Mucosa of descending colon (tissue), 3 donors: ENCODE data around the gene ZNF546. TPM values are rescaled to one million over a fixed set of nuclear protein-coding genes. Genes with fewer than 3 reads are reported as not detected.

ENCODE experiments used
- ATAC-seq: fragments of 200-7000 bp; cut with Tn5 transposase; one replicate; pipeline ENCODE4 v1.9.1; 2020; ENCODE audit warnings: mild to moderate bottlenecking, moderate library complexity
- DNase-seq, 3 donors: peaks; one replicate each; pipeline ENCODE4 v3.0.0-alpha.2; 2020
- H3K36me3 ChIP-seq: fragments of 200-600 bp; one replicate; pipeline ENCODE4 v1.8.0; 2021; ENCODE audit warnings: low read depth, mild to moderate bottlenecking
- H3K4me1 ChIP-seq: fragments of 200-600 bp; one replicate; pipeline ENCODE4 v1.8.0; 2021; ENCODE audit warnings: low read depth, mild to moderate bottlenecking
- H3K4me3 ChIP-seq: fragments of 200-600 bp; one replicate; pipeline ENCODE4 v1.8.0; 2021; ENCODE audit warnings: mild to moderate bottlenecking
- H3K9me3 ChIP-seq: fragments of 200-600 bp; one replicate; pipeline ENCODE4 v1.8.0; 2021; ENCODE audit warnings: mild to moderate bottlenecking
- CTCF ChIP-seq: fragments of 200-600 bp; IDR thresholded peaks from one replicate; pipeline ENCODE4 v1.8.0; 2022; ENCODE audit warnings: antibody characterized with exemption, mild to moderate bottlenecking
- intact Hi-C, 2 donors: fragments of 100-400 bp; cut with DNase I in 1 of 2; cut with micrococcal nuclease in 1 of 2; formaldehyde crosslinking; loops; one replicate each; pipeline versions ENCODE4 v1.11.0 to v1.11.1; 2022; cut with DNase I, micrococcal nuclease
- total RNA-seq, 3 donors: library from RNA; stranded (reverse); fragmentation: NEBNext Ultra II Directional in 2 of 3; extraction: Animal tissue kit (Norgen Biotek cat#: 25700) in 2 of 3; gene quantifications; one replicate each; pipeline versions ENCODE4 v1.2.1 to v1.2.4, GENCODE V29; 2021 to 2023
- donor health status: DM: no; HTN: no; CAD: no; lungs with moderate emphysema.
- donor health status: DM: no; HTN: no; CAD: no.
- donor health status: DM: no; HTN: yes; CAD: no.

ZNF546 gene
- total RNA-seq, 3 donors from 2014 or later: 2.3 to 10.2 (median 2.9) TPM

DNA sequence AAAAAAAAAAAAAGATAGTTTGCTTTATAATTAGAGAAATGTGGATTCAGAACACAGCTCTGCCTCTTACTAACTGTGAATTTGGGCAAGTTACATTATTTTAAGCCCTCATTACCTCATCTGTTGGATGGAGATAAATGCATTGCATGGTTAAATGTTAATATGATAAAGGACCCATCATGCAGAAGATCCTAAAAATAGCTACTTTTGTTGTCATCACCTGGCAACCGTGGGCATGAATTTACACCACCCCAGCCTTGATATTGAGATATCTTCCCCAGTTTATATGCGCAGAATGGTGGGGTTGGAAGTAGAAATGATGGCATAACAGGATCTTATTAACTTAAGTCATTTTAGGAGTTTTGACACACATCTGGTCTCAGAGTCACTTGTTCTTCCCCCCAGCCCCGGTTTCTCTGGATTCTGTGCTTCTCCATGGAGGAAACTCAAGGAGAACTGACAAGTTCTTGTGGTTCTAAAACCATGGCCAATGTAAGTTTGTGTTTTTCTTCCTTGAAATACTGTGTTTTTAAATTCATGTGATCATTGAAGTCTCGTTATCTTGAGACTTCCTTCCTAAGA lies 8.9 kb downstream of the ZNF546 start:
- ATAC-seq: no peak
- no peak for DNase-seq
- H3K4me1 ChIP-seq: no peaks in the 10 kb centered on the region
- no peaks in the 10 kb centered on the region for H3K36me3 ChIP-seq
- intact Hi-C loops: no loop called here
- peaks cover 6% of the 10 kb centered on the region for H3K9me3 ChIP-seq
- no peak overlapping the region for H3K4me3 ChIP-seq
- no peak for TF ChIP-seq CTCF

- no peaks in the 10 kb centered on the region for H3K4me1 ChIP-seq
- H3K4me3 ChIP-seq: no peak overlapping the region
- H3K9me3 ChIP-seq: peaks cover 6% of the 10 kb centered on the region
- intact Hi-C loops: no loop called here
- DNase-seq (no peak), ATAC-seq (no peak)
- no peak for TF ChIP-seq CTCF
- no peaks in the 10 kb centered on the region for H3K36me3 ChIP-seq
Observed at GRCh38 chr19:40006273-40006691, 9.4 kb downstream of the ZNF546 start.

DNA sequence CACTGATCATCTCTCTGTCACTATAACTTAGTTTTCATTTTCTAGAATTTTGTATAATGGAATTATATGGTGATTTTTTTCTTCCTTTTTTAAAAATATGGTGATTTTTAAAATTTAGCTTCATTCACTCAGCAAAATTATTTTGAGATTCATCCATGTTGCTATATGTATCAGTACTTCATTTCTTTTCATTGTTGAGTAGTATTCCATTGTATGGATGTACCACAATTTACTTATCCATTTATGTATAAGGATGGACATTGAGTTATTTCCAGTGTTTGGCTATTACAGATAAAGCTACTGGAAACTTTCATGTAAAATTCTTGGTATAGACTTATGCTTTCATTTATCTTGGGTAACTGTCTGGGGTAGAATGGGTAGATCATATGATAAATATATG lies 12.8 kb downstream of the ZNF546 start:
- peaks cover 34% of the 10 kb centered on the region for H3K9me3 ChIP-seq
- H3K36me3 ChIP-seq: no peaks in the 10 kb centered on the region
- no peak for ATAC-seq
- no peak for TF ChIP-seq CTCF
- intact Hi-C loops: no loop called here
- H3K4me3 ChIP-seq: no peak overlapping the region
- DNase-seq: no peak
- H3K4me1 ChIP-seq: no peaks in the 10 kb centered on the region

DNA sequence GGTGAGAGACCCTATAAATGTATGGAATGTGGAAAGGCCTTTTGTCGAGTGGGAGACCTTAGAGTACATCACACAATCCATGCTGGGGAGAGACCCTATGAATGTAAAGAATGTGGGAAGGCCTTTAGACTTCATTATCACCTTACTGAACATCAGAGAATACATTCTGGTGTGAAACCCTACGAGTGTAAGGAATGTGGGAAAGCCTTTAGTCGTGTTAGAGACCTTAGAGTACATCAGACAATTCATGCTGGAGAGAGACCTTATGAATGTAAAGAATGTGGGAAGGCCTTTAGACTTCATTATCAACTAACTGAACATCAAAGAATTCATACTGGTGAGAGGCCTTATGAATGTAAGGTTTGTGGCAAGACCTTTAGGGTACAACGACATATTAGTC lies 17.1 kb downstream of the ZNF546 start:
- DNase-seq (no peak), ATAC-seq (no peak)
- intact Hi-C loops: no loop called here
- no peaks in the 10 kb centered on the region for H3K36me3 ChIP-seq
- H3K4me3 ChIP-seq: no peak overlapping the region
- H3K4me1 ChIP-seq: no peaks in the 10 kb centered on the region
- H3K9me3 ChIP-seq: peaks cover 65% of the 10 kb centered on the region
- TF ChIP-seq CTCF: no peak

GRCh38 chr19:40023969-40024368 lies 27.1 kb downstream of the ZNF546 start:
- Histone ChIP-seq H3K4me3 (no peak overlapping the region), H3K4me1 (no peaks in the 10 kb centered on the region), H3K36me3 (no peaks in the 10 kb centered on the region), H3K9me3 (peaks cover 78% of the 10 kb centered on the region)
- TF ChIP-seq CTCF: no peak
- DNase-seq (no peak), ATAC-seq (no peak)
- intact Hi-C loops: no loop called here
